ENCODE data around the gene GPR15. TPM values are rescaled to one million over a fixed set of nuclear protein-coding genes. Genes with fewer than 3 reads are reported as not detected.

GPR15 gene
- total and polyA plus RNA-seq, 12 donors: 0.14 to 0.39 TPM; not detected in 10

DNA sequence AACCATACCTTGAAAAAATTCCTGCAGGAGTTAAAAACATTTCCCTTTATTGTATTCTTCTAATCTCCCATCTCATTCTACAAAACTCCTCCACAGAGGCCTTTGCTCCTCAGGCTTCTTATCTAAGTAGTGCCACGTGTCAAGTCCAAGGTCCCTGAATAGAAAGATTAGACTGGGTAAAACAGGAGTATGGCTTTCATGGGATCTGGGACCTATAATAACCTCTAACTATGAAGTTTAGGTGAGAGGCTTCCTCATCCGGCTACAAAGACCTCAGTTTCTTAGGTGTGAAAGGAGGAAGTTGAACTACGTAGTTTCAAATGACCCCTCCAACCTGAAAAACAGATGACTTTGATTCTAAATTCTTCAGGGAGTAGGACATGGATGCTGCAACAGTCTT is 20.0 kb downstream of the GPR15 start:
- H3K9me3 ChIP-seq (replicated peaks in 1 of 3): no peaks in the 10 kb centered on the region
- TF ChIP-seq POLR2A (IDR thresholded peaks at IDR 0.05) (no peak), CTCF (IDR thresholded peaks at IDR 0.05) (no peak)
- H3K4me1 ChIP-seq (replicated peaks in 1 of 2): no peaks in the 10 kb centered on the region
- DNase-seq: no peak
- H3K36me3 ChIP-seq (replicated peaks in 1 of 2): no peaks in the 10 kb centered on the region
- 61 to 79% (median 66%) methylated on average over 3 of the region's 3 CpGs for WGBS, 4 donors
- H3K27me3 ChIP-seq: no peaks in the 10 kb centered on the region
- H3K27ac ChIP-seq: no peak overlapping the region
- intact Hi-C loops (cut with DNase I): no loop called here
- no peak overlapping the region for H3K4me3 ChIP-seq

DNA sequence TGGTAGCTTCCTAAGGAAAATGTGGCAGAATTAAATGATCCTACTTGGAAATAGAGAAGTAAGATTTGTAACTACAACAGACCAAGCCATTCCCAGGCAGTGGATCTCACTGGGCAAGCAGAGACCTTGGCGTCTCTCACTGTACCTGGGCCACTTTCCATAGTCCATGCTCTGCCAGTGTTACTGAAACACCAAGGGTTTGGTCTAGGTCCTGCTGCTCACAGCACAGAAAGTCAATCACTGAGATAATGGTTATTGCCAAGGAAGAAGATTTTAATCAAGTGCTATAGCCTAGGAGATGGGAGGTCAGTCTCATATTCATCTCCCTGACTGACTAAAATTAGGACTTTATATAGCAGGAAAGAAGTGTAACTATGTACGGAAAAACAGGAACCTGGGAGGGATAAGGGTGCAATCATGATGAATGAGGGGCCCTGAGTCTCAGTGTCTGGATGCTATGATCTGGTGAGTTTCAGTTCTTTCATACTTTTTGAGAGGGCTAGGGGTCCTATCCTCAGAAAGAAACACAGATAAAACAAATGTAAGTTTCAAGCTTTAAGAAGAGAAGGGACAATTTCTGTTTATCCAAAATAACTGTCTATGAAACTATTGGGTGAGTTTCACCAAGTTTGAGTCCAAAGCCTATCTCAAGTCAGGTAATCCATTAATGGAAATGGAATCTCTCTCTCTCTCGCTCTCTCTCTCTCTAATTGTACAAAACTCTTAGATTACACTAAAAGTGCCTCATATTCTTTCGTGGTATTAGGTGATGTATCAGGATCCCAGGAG is 20.6 kb downstream of the GPR15 start:
- TF ChIP-seq CTCF (IDR thresholded peaks at IDR 0.05) (no peak), POLR2A (IDR thresholded peaks at IDR 0.05) (no peak)
- Histone ChIP-seq H3K9me3 (replicated peaks in 1 of 3) (no peaks in the 10 kb centered on the region), H3K27ac (no peak overlapping the region), H3K4me3 (no peak overlapping the region), H3K4me1 (replicated peaks in 1 of 2) (no peaks in the 10 kb centered on the region), H3K27me3 (no peaks in the 10 kb centered on the region), H3K36me3 (replicated peaks in 1 of 2) (no peaks in the 10 kb centered on the region)
- DNase-seq: no peak
- WGBS, 4 donors: 68 to 89% (median 77%) methylated on average over 4 of the region's 4 CpGs
- intact Hi-C loops (cut with DNase I): no loop called here

GRCh38 chr3:98553021-98553563 is 21.3 kb downstream of the GPR15 start:
- WGBS, 4 donors: 67 to 76% (median 71%) methylated on average over 6 of the region's 6 CpGs

DNA sequence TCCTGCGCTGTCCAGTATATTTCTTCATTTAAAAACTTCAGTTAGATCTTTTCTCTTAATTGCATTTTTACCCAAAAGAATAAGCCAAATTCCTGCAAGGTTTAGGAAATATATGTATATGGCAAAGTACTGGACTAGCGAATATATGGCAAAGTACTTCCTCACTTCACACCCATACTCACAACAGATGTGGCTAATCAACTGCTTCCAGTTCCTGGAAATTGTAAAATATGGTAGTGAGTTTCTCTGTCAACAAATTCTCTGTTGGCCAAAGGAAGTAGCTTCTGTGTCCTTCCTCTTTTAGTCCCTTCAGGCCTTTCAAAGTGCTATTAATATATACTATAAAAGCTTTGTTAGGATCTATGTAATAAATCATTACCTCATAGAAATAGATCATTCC is 22.0 kb downstream of the GPR15 start:
- 72 to 83% (median 76%) methylated on average over 2 of the region's 2 CpGs for WGBS, 4 donors
- no peak overlapping the region for H3K27ac ChIP-seq
- intact Hi-C loops (cut with DNase I): no loop called here
- DNase-seq: no peak
- H3K9me3 ChIP-seq (replicated peaks in 1 of 3): no peaks in the 10 kb centered on the region
- no peak overlapping the region for H3K4me3 ChIP-seq
- no peak for TF ChIP-seq CTCF (IDR thresholded peaks at IDR 0.05)
- no peak for TF ChIP-seq POLR2A (IDR thresholded peaks at IDR 0.05)
- H3K4me1 ChIP-seq (replicated peaks in 1 of 2): no peaks in the 10 kb centered on the region
- H3K36me3 ChIP-seq (replicated peaks in 1 of 2): no peaks in the 10 kb centered on the region
- H3K27me3 ChIP-seq: no peaks in the 10 kb centered on the region

More at GRCh38 chr3:98553021-98553563, 21.3 kb downstream of the GPR15 start:
- DNase-seq: no peak
- Histone ChIP-seq H3K4me3 (no peak overlapping the region), H3K27me3 (no peaks in the 10 kb centered on the region), H3K36me3 (replicated peaks in 1 of 2) (no peaks in the 10 kb centered on the region), H3K4me1 (replicated peaks in 1 of 2) (no peaks in the 10 kb centered on the region), H3K27ac (no peak overlapping the region), H3K9me3 (replicated peaks in 1 of 3) (no peaks in the 10 kb centered on the region)
- intact Hi-C loops (cut with DNase I): no loop called here
- no peak for TF ChIP-seq CTCF (IDR thresholded peaks at IDR 0.05)
- TF ChIP-seq POLR2A (IDR thresholded peaks at IDR 0.05): no peak
